Erythroblast (primary cell): ENCODE data around the gene RRBP1.
"Not testable (repeated sequence)": the region's sequence is repeated elsewhere in the genome, so short reads cannot be mapped to it uniquely, and the experiment has no call there.

Source experiments
- DNase-seq, 2 experiments: peaks; one replicate each; lab custom pipeline; 2025; lab: John Stamatoyannopoulos, UW
- GATA1 ChIP-seq: IDR thresholded peaks from 2 replicates; pipeline ENCODE4 v1.6.1; 2011; ENCODE audit warnings: low read depth, mild to moderate bottlenecking, control low read depth, low read length, moderate library complexity
- POLR2A ChIP-seq: IDR thresholded peaks from 2 replicates; pipeline ENCODE4 v1.6.1; 2011; ENCODE audit warnings: mild to moderate bottlenecking, low read length

The RRBP1 gene

DNA sequence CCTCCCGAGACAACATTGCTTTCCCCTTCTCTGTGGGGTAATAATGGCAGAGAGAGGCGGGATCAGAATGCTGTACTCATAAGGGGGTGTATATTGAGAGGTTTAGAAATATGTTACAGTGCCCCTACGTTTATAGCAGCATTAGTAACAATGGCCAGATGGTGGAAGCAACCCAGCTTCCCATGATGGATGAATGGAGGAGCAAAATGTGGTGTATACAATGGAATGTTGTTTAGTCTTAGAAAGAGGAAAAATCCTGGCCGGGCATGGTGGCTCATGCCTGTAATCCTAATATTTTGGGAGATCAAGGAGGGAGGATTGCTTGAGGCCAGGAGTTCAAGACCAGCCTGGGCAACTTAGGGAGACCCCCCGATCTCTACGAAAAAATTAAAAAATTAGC is 30.7 kb upstream of the RRBP1 start:
- TF ChIP-seq POLR2A, result no peak
- no peak for TF ChIP-seq GATA1
- DNase-seq, result no peak

DNA sequence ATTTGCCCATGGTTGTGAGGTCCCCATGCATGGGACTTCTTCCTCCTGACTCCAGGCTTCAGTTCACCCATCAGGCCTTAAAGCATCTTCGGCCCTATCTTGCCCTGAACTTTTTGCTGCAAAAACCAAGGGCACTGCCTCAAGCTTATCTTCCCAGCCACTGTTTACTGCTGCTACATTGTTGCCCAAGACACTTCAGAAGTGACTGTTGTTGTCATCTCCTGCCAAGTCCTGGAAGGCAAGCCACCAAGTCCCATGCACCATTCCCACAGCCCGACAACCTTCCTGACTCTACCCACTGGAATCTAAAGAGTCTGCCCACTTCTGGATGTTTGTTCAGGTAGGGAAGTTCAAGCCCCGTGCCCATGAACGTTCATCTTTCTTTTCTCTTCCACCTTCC is 30.2 kb upstream of the RRBP1 start:
- no peak for TF ChIP-seq POLR2A
- TF ChIP-seq GATA1, result no peak
- no peak for DNase-seq

DNA sequence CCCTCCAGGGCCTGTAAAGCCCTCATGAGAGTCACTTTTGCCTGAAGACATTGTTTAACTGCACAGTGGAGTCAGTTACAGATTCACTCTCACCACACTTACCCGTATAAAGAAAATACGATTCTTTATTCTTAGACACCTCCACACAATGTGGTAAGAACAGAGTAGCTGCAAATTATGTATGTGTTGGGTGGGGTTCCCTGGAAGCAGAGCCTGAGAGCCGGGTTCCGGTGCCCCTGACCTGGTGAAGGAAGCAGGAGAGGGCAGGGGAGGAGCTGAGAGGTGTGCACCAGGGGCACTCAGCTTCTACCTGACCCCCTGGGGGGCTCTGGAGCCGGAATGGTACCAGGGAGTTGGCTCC is 29.2 kb upstream of the RRBP1 start:
- DNase-seq, result no peak
- TF ChIP-seq POLR2A (no peak), GATA1 (no peak)

DNA sequence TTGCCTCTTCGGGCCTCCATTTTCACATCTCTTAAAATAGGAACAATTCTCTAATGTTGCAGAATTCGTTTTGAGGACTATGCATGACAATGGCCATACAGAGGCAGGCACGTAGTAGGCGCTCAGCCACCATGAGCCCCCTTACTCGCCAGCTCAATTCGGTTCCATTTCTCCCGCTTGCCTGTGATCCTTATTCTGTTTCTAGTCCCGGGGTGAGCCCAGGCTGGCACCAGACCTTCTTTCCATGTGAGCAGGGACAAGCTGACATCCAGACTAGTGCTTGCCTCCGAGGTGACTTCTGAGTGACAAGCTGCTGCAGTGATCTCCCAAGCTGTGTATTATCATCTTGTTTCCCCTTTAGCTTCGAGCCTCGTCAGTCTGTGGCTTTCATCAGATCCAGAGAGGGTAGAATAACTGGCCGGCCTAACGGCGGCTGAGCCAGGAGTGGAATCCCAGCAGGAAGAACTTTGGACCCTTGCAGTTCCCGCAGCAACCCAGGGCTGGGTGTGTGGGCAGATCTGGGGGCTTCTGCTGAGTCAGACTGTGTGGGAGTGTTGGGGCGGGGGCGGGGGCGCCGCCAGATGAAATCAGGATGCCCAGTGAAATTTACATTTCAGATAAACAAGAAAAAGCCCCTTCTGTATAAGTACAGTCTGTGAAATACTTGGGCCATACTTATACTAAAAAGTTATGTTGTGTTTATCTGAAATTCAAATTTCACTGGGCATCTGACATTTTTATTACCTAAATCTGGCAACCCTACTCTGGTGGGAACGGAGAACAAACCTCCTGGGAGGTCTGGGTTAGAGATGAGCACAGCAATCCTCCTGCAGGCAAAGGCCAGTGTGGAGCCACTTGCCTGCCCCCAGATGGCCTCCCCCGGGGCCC is 28.6 kb upstream of the RRBP1 start:
- no peak for DNase-seq
- TF ChIP-seq GATA1 (no peak), POLR2A (no peak)

DNA sequence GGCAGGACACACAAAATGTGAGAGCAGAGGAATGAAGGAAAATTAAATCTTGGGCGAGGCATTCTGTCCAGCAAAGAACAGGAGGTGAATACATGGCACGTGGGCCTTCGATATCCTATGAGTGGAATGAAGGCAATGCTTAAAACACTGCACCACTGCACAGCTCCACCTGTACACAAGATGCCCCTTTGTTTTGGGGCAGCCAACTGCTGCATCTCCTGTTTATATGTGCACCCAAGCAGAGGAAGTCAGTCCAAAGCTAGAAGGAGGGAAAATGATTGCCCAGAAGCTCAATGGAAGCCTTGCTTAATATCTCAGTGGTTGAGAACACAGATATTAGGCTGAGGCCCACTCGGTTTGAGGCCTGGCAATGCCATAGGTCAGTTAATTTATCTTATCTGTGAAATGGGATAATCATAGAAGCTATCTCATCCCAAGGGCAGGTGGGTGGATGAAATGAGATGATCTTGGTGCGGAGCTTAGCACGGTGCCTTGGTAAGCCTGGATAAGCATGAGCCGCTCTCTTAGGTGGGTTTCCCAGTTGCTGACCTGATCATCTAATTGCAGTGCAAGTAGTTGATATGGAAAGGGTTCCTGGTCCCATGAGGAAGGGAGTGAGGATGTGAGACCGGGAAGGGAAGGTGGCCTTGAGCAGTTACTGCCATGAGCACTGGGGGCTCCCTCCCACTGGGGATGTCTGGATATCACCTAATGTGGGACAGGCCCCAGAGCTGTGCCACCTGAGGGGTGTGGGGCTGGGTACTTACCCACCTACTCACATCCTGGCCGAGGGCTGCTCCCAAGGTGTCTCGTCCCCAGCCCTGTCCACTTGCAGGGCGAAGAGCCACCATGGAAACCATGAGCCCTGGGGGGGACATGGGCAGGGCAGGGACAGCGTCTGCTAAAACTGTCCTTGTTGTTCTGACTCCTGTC is 27.6 kb upstream of the RRBP1 start:
- no peak for DNase-seq
- TF ChIP-seq GATA1 (no peak), POLR2A (no peak)

DNA sequence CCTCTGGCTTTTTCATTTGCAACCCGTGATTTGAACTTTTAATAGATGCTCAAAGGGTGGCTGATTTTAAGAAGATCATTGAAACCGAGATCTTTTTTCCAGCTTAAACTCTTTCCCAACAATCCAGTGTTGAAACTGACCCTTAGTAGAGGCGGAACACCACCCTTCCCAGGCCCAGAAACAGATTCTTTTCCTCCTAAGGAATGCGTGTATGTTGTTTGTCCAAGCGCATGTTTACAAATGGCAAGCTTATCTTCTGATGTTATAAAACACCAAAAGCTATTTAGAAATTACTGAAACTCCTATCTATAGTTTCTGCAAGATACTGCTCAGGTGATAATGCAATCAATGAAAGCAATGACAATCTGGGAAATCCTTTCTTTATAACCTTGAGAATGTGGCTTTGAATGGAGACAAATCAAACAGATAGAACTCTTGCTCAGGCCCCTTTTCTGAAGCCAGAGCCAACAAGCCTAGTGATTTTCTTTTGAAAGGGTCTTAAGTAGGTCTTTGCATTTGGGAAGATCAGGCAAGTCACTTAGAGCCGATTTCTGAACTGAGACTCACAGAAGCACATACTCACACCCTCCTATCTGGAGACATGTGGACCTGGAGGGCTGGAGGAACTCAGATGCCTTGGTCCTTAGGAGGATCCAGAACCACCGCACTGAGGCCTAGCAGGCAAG is 26.8 kb upstream of the RRBP1 start:
- TF ChIP-seq POLR2A, result no peak
- no peak for TF ChIP-seq GATA1
- no peak for DNase-seq

DNA sequence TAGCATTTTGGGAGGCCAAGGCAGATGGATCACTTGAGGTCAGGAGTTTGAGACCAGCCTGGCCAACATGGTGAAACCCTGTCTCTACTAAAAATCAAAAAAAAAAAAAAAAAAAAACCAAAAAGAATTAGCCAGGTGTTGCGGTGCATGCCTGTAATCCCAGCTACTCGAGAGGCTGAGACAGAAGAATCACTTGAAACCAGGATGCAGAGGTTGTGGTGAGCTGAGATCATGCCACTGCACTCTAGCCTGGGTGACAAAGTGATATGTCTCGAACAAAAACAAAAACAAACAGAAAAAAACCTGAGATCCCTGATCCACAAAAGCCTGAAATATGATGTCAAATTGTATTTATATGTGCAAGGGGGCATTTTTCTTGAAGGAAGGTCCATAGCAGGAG is 25.9 kb upstream of the RRBP1 start:
- not testable (repeated sequence) for DNase-seq

DNA sequence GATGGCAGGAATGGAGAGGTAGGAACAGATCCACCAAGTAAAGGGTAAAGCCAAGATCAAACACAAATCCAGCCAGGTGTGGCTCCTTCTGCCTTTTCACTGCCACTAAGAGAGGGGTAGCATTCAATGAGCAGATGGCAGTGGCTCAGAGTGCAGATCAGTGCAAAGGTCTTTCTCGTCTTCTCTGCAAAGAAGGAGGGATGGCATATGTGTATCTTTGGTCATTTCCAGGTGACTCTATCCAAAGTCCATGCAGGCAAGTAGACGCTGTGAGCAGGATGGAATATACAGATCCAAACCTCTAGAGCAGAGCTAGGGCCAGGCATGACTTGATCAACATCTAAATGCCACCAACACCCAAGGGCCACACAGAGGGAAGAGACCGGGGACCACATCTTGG is 24.6 kb upstream of the RRBP1 start:
- DNase-seq, result no peak

DNA sequence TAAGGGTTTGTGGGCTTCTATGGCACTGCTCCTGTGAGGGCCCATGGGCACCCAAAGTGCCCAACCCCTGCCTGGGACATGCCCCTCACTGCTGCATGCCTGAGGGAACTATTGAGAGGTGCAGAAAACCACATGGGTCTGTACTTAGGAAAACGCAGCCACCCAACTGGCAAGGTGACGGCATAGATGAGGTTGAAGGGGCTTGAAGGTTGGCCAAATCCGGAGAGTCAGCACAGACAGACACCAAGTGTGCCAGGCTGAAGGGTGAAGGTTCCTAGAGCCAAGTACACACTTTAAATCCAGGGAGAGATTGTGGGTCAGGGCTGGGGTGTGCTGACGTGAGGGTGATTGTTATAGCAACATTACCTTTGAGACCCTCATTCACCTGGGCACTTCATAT is 23.9 kb upstream of the RRBP1 start:
- TF ChIP-seq GATA1 (no peak), POLR2A (no peak)

More for the DNA sequence above, 24.6 kb upstream of the RRBP1 start:
- TF ChIP-seq GATA1 (no peak), POLR2A (no peak)

DNA sequence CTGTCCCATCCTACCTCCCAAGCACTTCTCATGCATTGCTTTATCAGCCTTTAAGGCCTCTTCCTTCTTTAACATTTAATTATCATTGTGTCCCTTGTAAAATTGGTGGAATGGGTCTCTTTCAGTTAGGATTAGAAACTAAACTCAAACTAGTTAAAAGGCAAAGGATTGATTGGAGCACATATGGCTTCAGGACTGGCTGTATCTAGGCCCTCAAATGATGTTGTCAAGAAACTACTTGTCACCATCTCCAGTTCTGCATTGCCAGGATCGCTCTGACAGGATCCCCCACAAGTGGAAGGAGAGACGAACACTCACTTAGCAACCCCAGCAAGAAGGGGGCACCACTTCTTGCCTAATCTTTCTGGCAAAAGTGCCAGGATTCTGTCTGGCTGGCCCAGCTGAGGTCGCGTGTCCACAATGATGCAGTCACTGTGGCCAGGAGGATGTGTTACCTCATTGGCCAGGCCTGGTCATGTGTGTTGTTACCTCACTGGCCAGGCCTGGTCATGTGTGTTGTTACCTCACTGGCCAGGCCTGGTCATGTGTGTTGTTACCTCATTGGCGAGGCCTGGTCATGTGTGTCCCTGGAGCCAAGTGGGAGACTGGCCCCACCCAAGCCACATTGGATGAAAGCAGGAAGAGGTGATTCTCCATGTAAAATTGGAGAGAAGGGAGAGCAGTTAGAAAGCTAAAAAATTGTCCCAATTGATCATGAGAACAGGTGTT is 22.7 kb upstream of the RRBP1 start:
- TF ChIP-seq GATA1, result no peak
- no peak for TF ChIP-seq POLR2A
- DNase-seq, result no peak

More for the DNA sequence above, 23.9 kb upstream of the RRBP1 start:
- no peak for DNase-seq

DNA sequence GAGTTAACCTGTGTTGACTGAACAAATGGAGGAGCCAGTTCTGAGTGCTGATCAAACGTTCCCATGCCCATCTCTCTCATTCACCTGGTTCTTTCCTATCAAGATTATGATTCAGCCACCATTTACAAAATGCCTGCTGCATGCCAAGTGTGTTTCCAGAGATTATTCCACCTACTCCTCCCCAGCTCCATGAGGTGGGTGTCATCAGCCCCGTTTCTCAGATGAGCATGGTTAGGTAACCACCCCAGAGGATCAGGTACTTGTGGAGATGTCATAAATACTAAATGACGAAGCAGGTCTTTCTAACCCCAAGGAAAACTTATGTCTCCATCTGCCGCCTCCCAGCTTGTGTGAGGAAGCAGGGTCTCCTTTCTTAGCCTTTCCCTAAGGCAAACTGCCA is 19.8 kb upstream of the RRBP1 start:
- DNase-seq, result no peak
- TF ChIP-seq GATA1, result no peak
- TF ChIP-seq POLR2A, result no peak

DNA sequence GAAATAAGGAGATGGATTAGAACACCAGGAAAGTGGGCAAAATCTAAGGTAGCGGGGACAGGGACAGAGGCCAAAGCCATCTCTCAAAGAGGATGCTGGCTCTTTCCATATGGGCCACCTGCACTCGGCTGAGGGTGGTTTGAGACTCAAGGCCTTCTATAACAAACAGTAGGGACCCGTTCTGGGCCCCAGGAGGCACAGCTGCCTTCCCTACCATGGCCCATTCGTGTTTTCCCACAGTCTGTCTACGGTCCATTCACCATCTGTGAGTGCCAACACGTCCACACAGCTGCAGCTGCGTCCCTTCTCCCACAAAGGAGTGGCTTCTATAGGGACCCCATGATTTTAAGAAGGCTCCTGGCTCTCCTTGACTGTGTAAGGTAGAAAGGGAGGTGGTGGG is 18.6 kb upstream of the RRBP1 start:
- TF ChIP-seq GATA1, result no peak
- no peak for TF ChIP-seq POLR2A
- no peak for DNase-seq

DNA sequence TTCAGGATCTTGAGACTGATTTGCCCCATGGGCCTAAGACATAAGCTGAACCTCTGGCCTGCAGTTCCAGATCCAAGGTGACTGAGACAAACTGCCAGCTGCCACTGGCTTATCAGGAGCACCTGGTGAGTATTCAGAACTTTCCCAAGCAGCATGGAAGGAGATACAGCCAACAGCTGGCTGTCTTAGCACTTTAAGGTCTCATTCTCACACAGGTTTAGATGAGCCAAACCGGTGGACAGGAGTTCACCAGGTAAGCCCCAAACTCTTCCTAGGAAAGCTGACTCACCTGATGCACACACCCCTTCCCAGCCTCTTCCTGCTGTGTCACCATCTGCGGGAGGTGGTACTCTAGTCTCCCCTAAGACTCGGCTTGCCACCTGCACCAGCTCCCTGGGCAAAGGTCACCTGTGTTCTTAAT is 17.9 kb upstream of the RRBP1 start, which contains the start of gene BANF2:
BANF2 (plus strand) TSS at position 36 of the 421 bp plus-strand sequence. CDS start 25,060 bp downstream, outside the sequence.
- TF ChIP-seq POLR2A, result no peak
- TF ChIP-seq GATA1, result no peak
- DNase-seq, result no peak

DNA sequence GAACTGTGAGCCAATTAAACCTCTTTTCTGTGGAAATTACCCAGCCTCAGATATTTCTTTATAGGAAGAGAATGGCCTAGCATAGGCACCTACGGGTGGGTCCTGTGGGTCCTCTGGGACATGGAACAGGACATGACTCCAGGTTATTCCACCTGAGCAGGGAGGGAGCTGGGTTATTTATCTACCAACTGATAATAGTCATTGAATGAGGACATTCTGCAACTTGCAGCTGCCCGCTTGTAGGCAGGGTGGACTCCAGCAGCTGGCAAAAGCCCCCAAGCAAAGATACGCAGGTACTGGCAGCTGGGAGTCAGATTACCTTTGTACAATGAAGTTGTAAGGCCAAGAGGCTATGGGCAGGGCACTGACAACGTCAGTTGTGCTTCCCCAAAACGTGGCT is 16.3 kb upstream of the RRBP1 start:
- TF ChIP-seq GATA1 (no peak), POLR2A (no peak)
- DNase-seq, result no peak
